Endothelial cell (in vitro differentiated cells): Measurements from ENCODE around the gene SGMS1. TPM values are rescaled to one million over a fixed set of nuclear protein-coding genes. Genes with fewer than 3 reads are reported as not detected.
"Not testable (repeated sequence)": the region's sequence is repeated elsewhere in the genome, so short reads cannot be mapped to it uniquely, and the experiment has no call there.

ENCODE experiments used
- DNase-seq: peaks from one replicate; pipeline ENCODE4 v3.0.0; 2021; ENCODE audit warnings: low spot score
- H3K27ac Mint-ChIP-seq: one replicate; pipeline ENCODE4 v1.8.0; 2021; ENCODE audit warnings: mixed read lengths, inconsistent platforms; ENCODE audit not compliant: unreplicated experiment
- H3K27me3 Mint-ChIP-seq: one replicate; pipeline ENCODE4 v1.8.0; 2021; ENCODE audit warnings: mild to moderate bottlenecking, moderate library complexity, mixed read lengths, inconsistent platforms; ENCODE audit not compliant: unreplicated experiment
- H3K36me3 Mint-ChIP-seq: one replicate; pipeline ENCODE4 v1.8.0; 2021; ENCODE audit warnings: mild to moderate bottlenecking, low read depth, mixed read lengths, inconsistent platforms; ENCODE audit not compliant: unreplicated experiment
- H3K4me1 Mint-ChIP-seq: one replicate; pipeline ENCODE4 v1.8.0; 2021; ENCODE audit warnings: mild to moderate bottlenecking, mixed read lengths, inconsistent platforms; ENCODE audit not compliant: unreplicated experiment
- H3K4me3 Mint-ChIP-seq: one replicate; pipeline ENCODE4 v1.8.0; 2021; ENCODE audit warnings: mild to moderate bottlenecking, mixed read lengths, inconsistent platforms; ENCODE audit not compliant: unreplicated experiment
- H3K9me3 Mint-ChIP-seq: one replicate; pipeline ENCODE4 v1.8.0; 2021; ENCODE audit warnings: mixed read lengths, inconsistent platforms; ENCODE audit not compliant: unreplicated experiment
- CTCF ChIP-seq: fragments of 200-600 bp; sonication (generic); IDR thresholded peaks from one replicate; pipeline ENCODE4 v1.5.0; 2021; ENCODE audit warnings: antibody characterized with exemption; ENCODE audit not compliant: unreplicated experiment
- total RNA-seq: library from RNA; stranded (reverse); fragmentation: NEBNext Ultra II Directional; extraction: Animal tissue kit (Norgen Biotek cat#: 25700); gene quantifications from one replicate; pipeline ENCODE4 v1.2.1, GENCODE V29; 2021; ENCODE audit not compliant: unreplicated experiment

The SGMS1 gene
- total RNA-seq, 1 donor from 2014 or later = 12.4 TPM

GRCh38 chr10:50536617-50537240, 87.0 kb downstream of the SGMS1 start:
- Mint-ChIP-seq H3K9me3 (no peaks in the 10 kb centered on the region), H3K4me1 (peaks cover 11% of the 10 kb centered on the region), H3K4me3 (no peak overlapping the region), H3K27ac (no peak overlapping the region), H3K36me3 (no peaks in the 10 kb centered on the region), H3K27me3 (peaks cover 3% of the 10 kb centered on the region)
- TF ChIP-seq CTCF = no peak
- no peak for DNase-seq

DNA sequence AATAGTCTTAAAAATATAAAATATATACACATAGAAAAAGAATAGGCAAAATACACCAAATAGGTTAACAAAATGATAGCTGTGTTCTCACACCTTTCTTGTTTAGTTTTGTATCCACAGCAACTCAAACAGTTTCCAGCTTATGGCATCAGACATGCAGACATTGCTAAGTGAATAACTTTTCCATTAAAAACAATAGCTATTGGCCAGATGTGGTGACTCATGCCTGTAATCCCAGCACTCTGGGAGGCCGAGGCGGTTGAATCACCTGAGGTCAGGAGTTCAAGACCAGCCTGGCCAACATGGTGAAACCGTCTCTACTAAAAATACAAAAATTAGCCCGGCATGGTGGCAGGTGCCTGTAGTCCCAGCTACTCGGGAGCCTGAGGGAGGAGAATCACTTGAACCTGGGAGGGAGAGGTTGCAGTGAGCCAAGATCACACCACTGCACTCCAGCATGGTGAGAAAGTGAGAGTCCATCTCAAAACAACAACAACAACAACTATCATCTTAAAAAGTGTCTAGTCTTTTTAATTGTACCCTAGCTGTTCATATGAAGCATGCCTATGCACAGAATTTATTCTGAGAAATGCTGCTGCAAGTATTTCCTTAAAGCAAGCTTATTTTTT, 88.9 kb downstream of the SGMS1 start:
- not testable (repeated sequence) for H3K4me1 Mint-ChIP-seq, H3K27ac Mint-ChIP-seq, H3K36me3 Mint-ChIP-seq, H3K9me3 Mint-ChIP-seq, H3K4me3 Mint-ChIP-seq, H3K27me3 Mint-ChIP-seq, DNase-seq

- no peaks in the 10 kb centered on the region for H3K9me3 Mint-ChIP-seq
- TF ChIP-seq CTCF = no peak
- no peak for DNase-seq
- no peaks in the 10 kb centered on the region for H3K36me3 Mint-ChIP-seq
- no peak overlapping the region for H3K4me3 Mint-ChIP-seq
- no peak overlapping the region for H3K27ac Mint-ChIP-seq
- H3K4me1 Mint-ChIP-seq = no peaks in the 10 kb centered on the region
- H3K27me3 Mint-ChIP-seq = no peaks in the 10 kb centered on the region
Observed at GRCh38 chr10:50533296-50533695, 90.5 kb downstream of the SGMS1 start.

DNA sequence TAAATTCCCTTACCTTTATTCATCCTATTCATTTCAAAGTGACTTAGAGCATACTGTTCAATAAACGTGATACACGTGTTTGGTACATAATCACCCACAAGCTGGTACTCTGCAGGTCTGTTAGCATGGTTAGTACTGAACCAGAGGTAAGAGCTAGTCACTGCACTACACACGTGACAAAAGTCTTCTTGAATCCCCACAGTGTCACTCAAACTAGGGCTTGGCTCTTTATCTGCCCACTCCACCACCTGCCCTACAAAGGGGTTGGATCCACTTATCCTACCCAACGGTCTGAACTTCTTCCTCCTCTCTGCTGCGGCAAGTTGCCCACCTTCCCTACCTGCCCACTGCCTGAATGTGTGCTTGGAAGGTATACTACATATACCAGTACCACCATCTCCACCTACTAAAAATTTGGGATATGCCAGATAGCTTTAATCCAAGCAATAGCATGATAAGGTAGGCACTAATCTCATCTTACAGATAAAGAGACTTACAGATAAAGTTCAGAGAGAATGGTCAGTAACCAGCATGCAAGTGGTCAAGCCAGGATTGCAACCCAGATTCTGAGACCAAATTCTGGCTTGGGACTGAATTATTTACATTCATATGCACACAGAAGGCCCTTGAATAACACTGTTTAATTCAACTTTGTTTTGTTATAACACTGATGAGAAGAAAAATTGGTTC, 92.2 kb downstream of the SGMS1 start:
- no peak for DNase-seq
- no peak overlapping the region for H3K27ac Mint-ChIP-seq
- H3K9me3 Mint-ChIP-seq = no peaks in the 10 kb centered on the region
- H3K4me1 Mint-ChIP-seq = no peaks in the 10 kb centered on the region
- H3K27me3 Mint-ChIP-seq = no peaks in the 10 kb centered on the region
- TF ChIP-seq CTCF = no peak
- no peaks in the 10 kb centered on the region for H3K36me3 Mint-ChIP-seq
- no peak overlapping the region for H3K4me3 Mint-ChIP-seq

GRCh38 chr10:50529660-50530059, 94.1 kb downstream of the SGMS1 start:
- no peak overlapping the region for H3K4me3 Mint-ChIP-seq
- H3K9me3 Mint-ChIP-seq = no peaks in the 10 kb centered on the region
- no peak for DNase-seq
- TF ChIP-seq CTCF = no peak
- no peaks in the 10 kb centered on the region for H3K36me3 Mint-ChIP-seq
- H3K27me3 Mint-ChIP-seq = no peaks in the 10 kb centered on the region
- H3K4me1 Mint-ChIP-seq = no peaks in the 10 kb centered on the region
- H3K27ac Mint-ChIP-seq = no peak overlapping the region
